Activated B cell treated with CpG ODN at 0.5 μM for 24 hours (primary cell): ENCODE measurements around the gene OCA2. TPM values are rescaled to one million over a fixed set of nuclear protein-coding genes. Genes with fewer than 3 reads are reported as not detected.
A peak's percentile ranks its signal among the peaks of the same experiment; 100 is the strongest.

Source experiments
- ATAC-seq: fragments of 200-7000 bp; cut with Tn5 transposase; one replicate; pipeline ENCODE4 v1.10.0; 2021; ENCODE audit warnings: low read depth, mild to moderate bottlenecking, moderate library complexity
- CTCF ChIA-PET: fragments of 350-600 bp; sonication (Branson Sonifier 250); formaldehyde crosslinking; loops from one replicate; lab custom pipeline; 2021; ENCODE audit warnings: antibody characterized with exemption; lab: Charles Lee
- POLR2A ChIA-PET: fragments of 350-600 bp; sonication (Branson Sonifier 250); formaldehyde crosslinking; loops from one replicate; lab custom pipeline; 2021; ENCODE audit warnings: antibody characterized with exemption; lab: Charles Lee
- DNase-seq: peaks from one replicate; pipeline ENCODE4 v3.0.0; 2022
- H3K27ac Mint-ChIP-seq: one replicate; pipeline ENCODE4 v1.8.0; 2020; ENCODE audit warnings: mixed read lengths
- H3K27me3 Mint-ChIP-seq: one replicate; pipeline ENCODE4 v1.8.0; 2021; ENCODE audit warnings: mixed read lengths
- H3K36me3 Mint-ChIP-seq: one replicate; pipeline ENCODE4 v1.8.0; 2021; ENCODE audit warnings: low read depth, mixed read lengths
- H3K4me1 Mint-ChIP-seq: one replicate; pipeline ENCODE4 v1.8.0; 2021; ENCODE audit warnings: mixed read lengths
- H3K4me3 Mint-ChIP-seq: one replicate; pipeline ENCODE4 v1.8.0; 2020; ENCODE audit warnings: mild to moderate bottlenecking, mixed read lengths
- H3K9me3 Mint-ChIP-seq: one replicate; pipeline ENCODE4 v1.8.0; 2020; ENCODE audit warnings: mixed read lengths
- CTCF ChIP-seq: fragments of 200-600 bp; IDR thresholded peaks from one replicate; pipeline ENCODE4 v1.8.0; 2022; ENCODE audit warnings: antibody characterized with exemption, mild to moderate bottlenecking
- intact Hi-C: fragments of 100-400 bp; cut with micrococcal nuclease; formaldehyde crosslinking; loops from one replicate; pipeline ENCODE4 v1.15.1; 2024
- total RNA-seq: library from RNA; stranded (reverse); gene quantifications from 2 replicates; pipeline ENCODE4 v1.2.3, GENCODE V29; 2022

The OCA2 gene
- total RNA-seq, 1 donor from 2014 or later = not detected

DNA sequence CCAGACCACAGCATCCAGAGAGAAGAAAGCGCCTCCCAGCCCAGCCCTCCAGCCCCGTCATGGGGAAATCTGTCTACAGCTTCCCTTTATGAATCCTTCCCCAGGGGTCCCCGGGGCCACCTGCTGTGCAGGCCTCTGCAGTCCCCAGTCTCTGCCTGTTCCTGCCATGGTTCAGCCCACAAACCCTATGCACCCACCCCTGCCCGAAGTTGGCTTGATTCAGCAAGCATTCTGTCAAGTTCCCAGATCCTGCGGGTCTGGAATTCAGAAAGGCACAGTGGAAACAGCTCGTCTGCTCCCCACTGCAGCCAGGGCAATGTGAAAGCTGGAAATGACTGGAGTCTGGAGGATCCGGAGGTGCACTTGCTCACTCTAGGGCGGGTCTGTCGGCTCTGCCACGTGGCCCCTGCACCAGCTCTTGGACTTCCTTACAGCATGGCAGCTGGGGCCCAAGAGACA lies 2.9 kb upstream of the OCA2 start:
- no peak for TF ChIP-seq CTCF
- CTCF ChIA-PET = no interaction called here
- H3K4me1 Mint-ChIP-seq = peaks cover 30% of the 10 kb centered on the region
- H3K9me3 Mint-ChIP-seq = no peaks in the 10 kb centered on the region
- no peaks in the 10 kb centered on the region for H3K36me3 Mint-ChIP-seq
- no peak overlapping the region for H3K4me3 Mint-ChIP-seq
- no peak overlapping the region for H3K27ac Mint-ChIP-seq
- DNase-seq (no peak), ATAC-seq (no peak)
- H3K27me3 Mint-ChIP-seq = peaks cover 62% of the 10 kb centered on the region
- intact Hi-C loops = no loop called here
- POLR2A ChIA-PET = no interaction called here

GRCh38 chr15:28101201-28101600 lies 2.1 kb upstream of the OCA2 start:
- no peak overlapping the region for H3K27ac Mint-ChIP-seq
- no peaks in the 10 kb centered on the region for H3K9me3 Mint-ChIP-seq
- POLR2A ChIA-PET = no interaction called here
- intact Hi-C loops = no loop called here
- H3K4me1 Mint-ChIP-seq = peaks cover 33% of the 10 kb centered on the region
- ATAC-seq = no peak
- peaks cover 62% of the 10 kb centered on the region for H3K27me3 Mint-ChIP-seq
- DNase-seq = no peak
- no peaks in the 10 kb centered on the region for H3K36me3 Mint-ChIP-seq
- no peak for TF ChIP-seq CTCF
- CTCF ChIA-PET = no interaction called here
- no peak overlapping the region for H3K4me3 Mint-ChIP-seq

DNA sequence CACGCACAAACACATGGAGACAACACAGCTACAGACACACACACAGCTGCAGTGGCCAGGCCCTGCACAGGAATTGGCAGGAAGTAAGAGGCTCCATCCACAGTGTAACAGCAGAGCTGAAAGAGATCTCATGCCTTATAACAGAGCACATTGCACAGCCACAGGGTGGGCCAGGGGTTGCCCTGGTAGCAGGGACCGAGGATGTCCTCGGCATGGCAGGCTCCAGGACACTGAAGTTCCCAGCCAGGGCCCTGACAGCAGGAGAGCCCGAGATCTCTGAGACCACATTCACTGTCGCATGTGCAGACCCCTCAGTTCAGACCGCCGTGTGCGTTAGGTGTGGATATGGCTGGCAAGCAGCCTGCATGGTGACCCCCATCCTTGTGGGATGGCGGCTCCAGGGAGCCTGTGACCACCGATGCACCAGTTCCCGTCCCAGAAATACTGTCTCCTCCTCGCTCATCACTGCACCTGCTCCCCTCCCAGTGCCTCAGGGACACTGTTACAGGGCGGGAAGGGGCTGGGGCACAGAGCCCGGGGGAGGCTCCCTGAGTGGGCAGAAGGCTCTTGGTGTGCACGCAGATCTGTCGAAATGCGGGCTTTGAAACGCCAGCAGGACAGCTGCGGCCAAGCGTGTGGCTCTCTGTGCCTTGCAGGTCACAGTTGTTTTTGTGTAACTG lies 1.5 kb upstream of the OCA2 start:
- Mint-ChIP-seq H3K27ac (no peak overlapping the region), H3K36me3 (no peaks in the 10 kb centered on the region), H3K27me3 (peaks cover 62% of the 10 kb centered on the region), H3K4me1 (peaks cover 33% of the 10 kb centered on the region), H3K4me3 (no peak overlapping the region), H3K9me3 (no peaks in the 10 kb centered on the region)
- no peak for TF ChIP-seq CTCF
- CTCF ChIA-PET = no interaction called here
- POLR2A ChIA-PET = no interaction called here
- ATAC-seq = no peak
- intact Hi-C loops = no loop called here
- no peak for DNase-seq

GRCh38 chr15:28099555-28100140 lies 533 bp upstream of the OCA2 start:
- TF ChIP-seq CTCF = no peak
- H3K4me3 Mint-ChIP-seq = peak overlapping the region; percentile 25
- DNase-seq (no peak), ATAC-seq (no peak)
- H3K9me3 Mint-ChIP-seq = no peaks in the 10 kb centered on the region
- H3K27ac Mint-ChIP-seq = no peak overlapping the region
- H3K36me3 Mint-ChIP-seq = no peaks in the 10 kb centered on the region
- intact Hi-C loops = loop anchor here (1.0 to 5.0 kb wide), 2 partner anchors 8 to 1168 kb away; partner anchors contain the start of gene NSMCE3
- POLR2A ChIA-PET = no interaction called here
- H3K27me3 Mint-ChIP-seq = peaks cover 57% of the 10 kb centered on the region
- CTCF ChIA-PET = no interaction called here
- H3K4me1 Mint-ChIP-seq = peaks cover 35% of the 10 kb centered on the region

DNA sequence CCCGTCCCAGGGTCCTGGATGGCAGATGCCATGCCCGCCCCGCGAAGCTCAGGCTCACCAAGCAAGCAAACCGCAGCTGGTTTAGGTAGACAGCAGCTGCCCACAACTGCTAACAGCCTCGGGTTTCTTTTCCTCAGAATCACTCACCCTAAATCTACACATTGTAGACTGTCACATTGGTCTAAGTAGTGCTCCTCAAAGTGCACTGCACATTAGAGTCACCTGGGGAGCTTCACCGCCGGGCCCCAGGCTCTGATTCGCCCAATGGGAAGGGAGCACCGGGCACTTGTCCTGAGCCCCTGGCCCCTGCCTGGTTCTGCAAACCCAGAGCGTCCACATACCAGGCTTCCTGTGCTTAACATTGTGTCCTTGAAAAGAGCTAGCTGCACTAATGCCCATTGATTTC lies 752 bp downstream of the OCA2 start:
- POLR2A ChIA-PET = no interaction called here
- H3K4me1 Mint-ChIP-seq = peaks cover 43% of the 10 kb centered on the region
- intact Hi-C loops = loop anchor here (5.0 kb wide), 1 partner anchor 1169 kb away; the partner anchor contains the start of gene NSMCE3

More for the DNA sequence above, 752 bp downstream of the OCA2 start:
- no peak overlapping the region for H3K4me3 Mint-ChIP-seq
- peaks cover 52% of the 10 kb centered on the region for H3K27me3 Mint-ChIP-seq
- DNase-seq (no peak), ATAC-seq (no peak)
- no peak for TF ChIP-seq CTCF
- H3K36me3 Mint-ChIP-seq = no peaks in the 10 kb centered on the region
- no peak overlapping the region for H3K27ac Mint-ChIP-seq
- CTCF ChIA-PET = no interaction called here
- no peaks in the 10 kb centered on the region for H3K9me3 Mint-ChIP-seq
